Myocyte (in vitro differentiated cells): ENCODE results near the gene ITGAL. TPM values are rescaled to one million over a fixed set of nuclear protein-coding genes. Genes with fewer than 3 reads are reported as not detected.
"Not testable (repeated sequence)": the region's sequence is repeated elsewhere in the genome, so short reads cannot be mapped to it uniquely, and the experiment has no call there.

Experiments
- DNase-seq: peaks from one replicate; pipeline ENCODE4 v3.0.0-alpha.2; 2012; ENCODE audit warnings: low read depth
- total RNA-seq: library from RNA; depleted of rRNA; stranded (reverse); fragments of >200 nt; gene quantifications from 2 replicates; pipeline ENCODE4 v1.2.3, GENCODE V29; 2014

Gene ITGAL
- total RNA-seq, 1 donor from 2014 or later = not detected

- no peak for DNase-seq
Observed at GRCh38 chr16:30457743-30458560, 14.6 kb upstream of the ITGAL start.

- no peak for DNase-seq
Observed at GRCh38 chr16:30458561-30459394, 13.8 kb upstream of the ITGAL start.

GRCh38 chr16:30459456-30459855, 13.1 kb upstream of the ITGAL start:
- DNase-seq = no peak

DNA sequence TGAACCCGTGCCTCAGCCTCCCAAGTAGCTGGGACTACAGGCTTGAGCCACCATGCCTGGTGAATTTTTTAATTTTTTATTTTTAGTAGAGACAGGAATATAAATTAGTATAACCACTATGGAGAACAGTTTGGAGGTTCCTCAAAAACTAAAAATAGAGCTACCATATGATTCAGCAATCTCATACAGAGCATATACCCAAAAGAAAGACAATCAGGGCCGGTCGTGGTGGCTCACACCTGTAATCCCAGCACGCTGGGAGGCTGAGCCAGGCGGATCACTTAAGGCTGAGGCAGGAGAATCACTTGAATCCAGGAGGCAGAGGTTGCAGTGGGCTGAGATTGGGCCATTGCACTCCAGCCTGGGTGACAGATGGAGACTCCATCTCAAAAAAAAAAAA, 11.1 kb upstream of the ITGAL start:
- not testable (repeated sequence) for DNase-seq

DNA sequence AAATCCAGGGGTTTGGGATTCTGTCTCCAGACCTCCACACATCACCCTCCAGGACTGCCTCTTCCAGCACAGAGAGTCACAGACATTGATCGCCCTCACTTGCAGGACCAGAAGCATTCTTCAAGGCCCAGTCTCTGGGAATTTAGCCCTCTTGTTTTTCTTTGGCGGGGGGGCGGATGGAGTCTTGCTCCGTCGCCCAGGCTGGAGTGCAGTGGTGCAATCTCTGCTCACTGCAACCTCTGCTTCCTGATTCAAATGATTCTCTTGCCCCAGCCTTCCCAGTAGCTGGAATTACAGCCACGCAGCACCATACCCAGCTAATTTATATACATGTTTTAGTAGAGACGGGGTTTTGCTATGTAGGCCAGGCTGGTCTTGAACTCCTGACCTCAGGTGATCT, 8.5 kb upstream of the ITGAL start:
- no peak for DNase-seq

DNA sequence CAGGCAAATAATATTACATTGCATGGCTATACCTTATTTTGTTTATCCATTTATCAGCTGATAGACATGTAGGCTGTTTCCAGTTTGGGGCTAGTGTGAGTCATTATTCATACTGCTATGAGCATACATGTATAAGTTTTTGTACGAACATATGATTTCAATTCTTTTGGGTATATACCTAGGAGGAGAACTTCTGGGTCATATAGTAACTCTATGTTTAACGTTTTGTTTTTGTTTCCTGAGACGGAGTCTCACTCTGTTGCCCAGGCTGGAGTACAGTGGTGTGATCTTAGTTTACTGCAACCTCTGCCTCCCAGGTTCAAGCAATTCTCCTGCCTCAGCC, 2.4 kb upstream of the ITGAL start:
- no peak for DNase-seq

DNA sequence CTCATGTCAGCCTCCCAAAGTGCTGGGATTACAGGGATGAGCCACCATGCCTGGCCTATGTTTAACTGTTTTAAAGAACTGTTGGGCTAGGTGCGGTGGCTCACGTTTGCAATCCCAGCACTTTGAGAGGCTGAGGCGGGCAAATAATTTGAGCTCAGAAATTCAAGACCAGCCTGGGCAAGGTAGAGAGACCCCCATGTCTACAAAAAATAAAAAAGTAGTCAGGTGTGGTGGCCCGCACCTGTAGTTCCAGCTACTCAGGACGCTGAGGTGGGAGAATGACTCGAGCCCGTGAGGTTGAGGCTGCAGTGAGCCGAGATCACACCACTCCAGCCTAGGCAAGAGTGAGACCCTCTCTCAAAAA, 1.9 kb upstream of the ITGAL start:
- no peak for DNase-seq

GRCh38 chr16:30473231-30474073, 910 bp downstream of the ITGAL start:
- DNase-seq = no peak

- no peak for DNase-seq
Observed at GRCh38 chr16:30474074-30474452, 1.5 kb downstream of the ITGAL start.

GRCh38 chr16:30474684-30475083, 2.1 kb downstream of the ITGAL start:
- no peak for DNase-seq

- DNase-seq = no peak
Observed at GRCh38 chr16:30476991-30477390, 4.4 kb downstream of the ITGAL start.

DNA sequence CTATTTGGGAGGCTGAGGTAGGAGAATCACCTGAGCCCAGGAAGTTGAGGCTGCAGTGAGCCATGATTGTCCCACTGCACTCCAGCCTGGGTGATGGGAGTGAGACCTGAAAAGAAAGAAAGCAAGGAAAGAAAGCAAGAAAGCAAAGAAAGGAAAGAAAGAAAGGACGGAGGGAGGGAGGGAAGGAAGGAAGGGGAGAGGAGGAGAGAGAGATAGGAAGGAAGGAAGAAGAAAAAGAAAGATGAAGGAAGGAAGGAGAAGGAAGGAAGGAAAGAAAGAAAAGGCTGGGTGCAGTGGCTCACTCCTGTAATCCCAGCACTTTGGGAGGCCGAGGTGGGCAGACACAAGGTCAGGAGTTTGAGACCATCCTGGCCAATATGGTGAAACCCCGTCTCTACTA, 5.2 kb downstream of the ITGAL start:
- not testable (repeated sequence) for DNase-seq

DNA sequence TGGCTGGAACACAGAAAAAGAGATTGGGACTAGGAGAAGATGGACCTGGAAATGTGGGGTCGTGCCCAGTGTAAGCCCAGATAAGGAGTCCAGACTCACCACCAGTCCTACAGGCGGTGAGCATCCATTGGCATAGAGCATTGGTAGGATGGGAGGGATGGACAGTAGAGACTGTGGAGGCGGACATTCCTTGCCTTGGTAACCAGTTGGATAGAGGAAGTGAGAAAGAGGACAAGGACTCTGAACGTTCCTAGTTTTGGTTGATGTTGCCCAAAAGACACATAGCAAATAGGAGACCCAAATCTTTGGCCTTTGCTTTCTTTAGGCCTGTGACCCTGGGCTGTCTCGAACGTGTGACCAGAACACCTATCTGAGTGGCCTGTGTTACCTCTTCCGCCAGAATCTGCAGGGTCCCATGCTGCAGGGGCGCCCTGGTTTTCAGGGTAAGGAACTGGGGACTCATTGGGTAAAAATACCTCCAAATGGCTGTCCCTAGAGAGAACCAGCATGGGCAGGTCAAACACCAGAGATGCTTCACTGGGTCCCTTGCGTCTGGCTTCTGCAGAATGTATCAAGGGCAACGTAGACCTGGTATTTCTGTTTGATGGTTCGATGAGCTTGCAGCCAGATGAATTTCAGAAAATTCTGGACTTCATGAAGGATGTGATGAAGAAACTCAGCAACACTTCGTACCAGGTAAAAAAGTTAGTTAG, 6.4 kb downstream of the ITGAL start:
- DNase-seq = no peak

DNA sequence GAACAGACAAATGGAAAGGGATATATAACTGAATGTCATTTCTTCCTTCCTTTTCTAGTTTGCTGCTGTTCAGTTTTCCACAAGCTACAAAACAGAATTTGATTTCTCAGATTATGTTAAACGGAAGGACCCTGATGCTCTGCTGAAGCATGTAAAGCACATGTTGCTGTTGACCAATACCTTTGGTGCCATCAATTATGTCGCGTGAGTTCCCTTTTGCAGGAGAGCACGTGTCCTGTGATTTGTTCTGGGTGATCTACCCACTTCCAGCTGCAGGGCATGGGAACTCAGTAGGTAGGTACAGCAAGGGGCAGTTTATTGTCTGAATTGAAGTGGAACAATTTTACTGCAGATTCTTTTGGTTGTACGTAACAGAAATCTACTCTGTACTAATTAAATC, 8.8 kb downstream of the ITGAL start:
- no peak for DNase-seq

GRCh38 chr16:30482366-30482765, 9.8 kb downstream of the ITGAL start:
- DNase-seq = no peak

DNA sequence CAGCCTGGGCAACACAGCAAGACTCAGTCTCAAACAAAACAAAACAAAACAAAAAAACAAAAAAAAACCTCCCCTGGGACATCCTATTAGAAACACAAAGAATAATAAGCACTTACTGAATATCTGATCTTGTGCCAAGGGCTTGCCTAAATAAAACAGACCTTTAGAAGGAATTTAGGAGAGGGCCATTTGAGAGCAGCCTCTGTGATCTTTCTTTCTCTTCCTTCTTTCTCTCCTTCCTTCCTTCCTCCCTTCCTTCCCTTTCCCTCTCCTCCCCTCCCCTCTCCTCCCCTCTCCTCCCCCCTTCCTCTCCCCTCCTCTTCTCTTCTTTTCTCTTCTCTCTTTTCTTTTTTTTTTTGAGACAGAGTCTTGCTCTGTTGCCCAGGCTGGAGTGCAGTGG, 12.3 kb downstream of the ITGAL start:
- DNase-seq = no peak

GRCh38 chr16:30485818-30486436, 13.4 kb downstream of the ITGAL start:
- no peak for DNase-seq

DNA sequence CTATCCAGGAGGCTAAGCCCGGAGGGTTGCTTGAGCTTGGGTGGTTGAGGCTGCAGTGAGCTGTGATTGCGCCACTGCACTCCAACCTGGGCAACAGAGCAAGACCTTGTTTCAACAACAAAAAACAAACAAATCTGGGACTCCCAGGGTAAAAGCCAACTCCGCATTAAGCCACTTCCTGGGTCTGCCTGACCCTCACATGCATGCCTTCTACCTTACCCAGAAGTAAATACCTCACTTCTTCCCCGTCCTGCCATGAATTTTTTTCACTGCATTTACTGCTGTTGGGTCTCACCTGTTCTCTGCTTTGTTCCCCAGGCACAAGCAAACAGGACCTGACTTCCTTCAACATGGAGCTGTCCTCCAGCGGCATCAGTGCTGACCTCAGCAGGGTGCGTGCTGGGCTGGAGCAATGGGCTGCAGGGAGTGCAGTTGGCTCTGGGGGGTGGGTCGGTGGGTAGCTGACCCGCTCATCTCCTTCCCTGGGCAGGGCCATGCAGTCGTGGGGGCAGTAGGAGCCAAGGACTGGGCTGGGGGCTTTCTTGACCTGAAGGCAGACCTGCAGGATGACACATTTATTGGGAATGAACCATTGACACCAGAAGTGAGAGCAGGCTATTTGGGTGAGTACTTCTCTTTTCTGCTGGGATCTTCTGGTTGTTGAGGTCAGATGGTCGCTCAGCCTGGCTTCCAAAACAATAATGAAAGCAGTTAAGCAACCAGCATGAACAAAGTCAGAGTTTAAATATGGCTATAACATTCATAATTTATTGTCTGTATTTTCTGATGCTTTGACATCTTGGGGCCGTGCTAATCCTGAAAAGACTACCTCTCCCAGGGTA, 16.4 kb downstream of the ITGAL start:
- no peak for DNase-seq

- no peak for DNase-seq
Observed at GRCh38 chr16:30490210-30490609, 17.7 kb downstream of the ITGAL start.

DNA sequence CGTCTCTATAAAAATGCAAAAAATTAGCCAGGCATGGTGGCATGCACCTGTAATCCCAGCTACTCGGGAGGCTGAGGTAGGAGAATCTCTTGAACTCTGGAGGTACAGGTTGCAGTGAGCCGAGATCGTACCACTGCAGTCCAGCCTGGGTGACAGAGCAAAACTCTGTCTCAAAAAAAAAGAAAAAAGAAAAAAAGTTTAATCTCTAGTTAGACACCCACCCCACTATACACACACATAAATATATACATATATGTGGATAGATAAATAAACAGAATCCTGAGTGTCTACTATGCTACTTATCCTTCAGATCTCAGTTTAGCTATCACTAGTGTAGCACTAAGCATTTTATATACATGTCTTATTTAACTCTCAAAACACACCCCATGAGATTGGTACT, 18.7 kb downstream of the ITGAL start:
- no peak for DNase-seq
